C4-2B (cell line): ENCODE measurements around the gene NDUFAF2.

Experiments used
- ZFX ChIP-seq: fragments of 450-650 bp; IDR thresholded peaks from 2 replicates; pipeline ENCODE4 v1.6.1; 2017
- TF ChIP-seq, protein P1 (sequence below): fragments of 450-650 bp; conservative IDR thresholded peaks from 2 replicates; pipeline ENCODE4 v1.5.1; 2017; ENCODE audit warnings: mild to moderate bottlenecking

DNA sequence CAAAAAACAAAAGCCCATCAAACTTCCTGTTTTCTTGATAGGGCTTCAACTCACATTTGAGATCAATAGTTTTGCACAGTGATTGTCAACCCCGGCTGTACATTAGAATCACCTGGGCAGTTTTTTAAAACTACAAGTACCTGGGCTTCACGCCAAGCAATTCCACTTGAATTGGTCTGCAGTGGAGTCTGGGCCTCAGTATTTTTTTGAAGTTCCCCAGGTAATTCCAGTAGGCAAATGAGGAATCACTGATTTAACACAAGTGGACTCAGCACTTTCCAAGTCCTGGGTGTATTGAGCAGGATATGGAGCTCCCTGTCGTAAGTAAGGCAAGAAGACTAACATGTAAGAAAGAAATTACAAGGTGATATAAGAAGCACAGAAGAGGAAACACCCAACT lies 232.1 kb downstream of the NDUFAF2 start:
- TF ChIP-seq, protein P1, sequence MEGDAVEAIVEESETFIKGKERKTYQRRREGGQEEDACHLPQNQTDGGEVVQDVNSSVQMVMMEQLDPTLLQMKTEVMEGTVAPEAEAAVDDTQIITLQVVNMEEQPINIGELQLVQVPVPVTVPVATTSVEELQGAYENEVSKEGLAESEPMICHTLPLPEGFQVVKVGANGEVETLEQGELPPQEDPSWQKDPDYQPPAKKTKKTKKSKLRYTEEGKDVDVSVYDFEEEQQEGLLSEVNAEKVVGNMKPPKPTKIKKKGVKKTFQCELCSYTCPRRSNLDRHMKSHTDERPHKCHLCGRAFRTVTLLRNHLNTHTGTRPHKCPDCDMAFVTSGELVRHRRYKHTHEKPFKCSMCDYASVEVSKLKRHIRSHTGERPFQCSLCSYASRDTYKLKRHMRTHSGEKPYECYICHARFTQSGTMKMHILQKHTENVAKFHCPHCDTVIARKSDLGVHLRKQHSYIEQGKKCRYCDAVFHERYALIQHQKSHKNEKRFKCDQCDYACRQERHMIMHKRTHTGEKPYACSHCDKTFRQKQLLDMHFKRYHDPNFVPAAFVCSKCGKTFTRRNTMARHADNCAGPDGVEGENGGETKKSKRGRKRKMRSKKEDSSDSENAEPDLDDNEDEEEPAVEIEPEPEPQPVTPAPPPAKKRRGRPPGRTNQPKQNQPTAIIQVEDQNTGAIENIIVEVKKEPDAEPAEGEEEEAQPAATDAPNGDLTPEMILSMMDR = no peak
- no peak for TF ChIP-seq ZFX
